H9 (cell line): ENCODE data around the gene PTPRN2. TPM values are rescaled to one million over a fixed set of nuclear protein-coding genes. Genes with fewer than 3 reads are reported as not detected.

Experiments
- DNase-seq: peaks from one replicate; pipeline ENCODE4 v3.0.0-alpha.2; 2017
- H2AFZ ChIP-seq: one replicate; pipeline ENCODE4 v1.6.1; 2013; ENCODE audit warnings: mild to moderate bottlenecking, low read length, control low read depth, moderate library complexity
- H2AK5ac ChIP-seq: 2 replicates; pipeline ENCODE4 v1.6.1; 2013; ENCODE audit warnings: low read length, control low read depth, mixed read lengths; ENCODE audit not compliant: insufficient read length
- H2BK120ac ChIP-seq: one replicate; pipeline ENCODE4 v1.6.1; 2013; ENCODE audit warnings: low read depth, mild to moderate bottlenecking, low read length, control low read depth, inconsistent platforms; ENCODE audit not compliant: poor library complexity, severe bottlenecking
- H2BK12ac ChIP-seq: 2 replicates; pipeline ENCODE4 v1.6.1; 2013; ENCODE audit warnings: low read length, control low read depth, mixed read lengths, low read depth; ENCODE audit not compliant: insufficient read length
- H2BK15ac ChIP-seq: 2 replicates; pipeline ENCODE4 v1.6.1; 2013; ENCODE audit warnings: low read depth, low read length, control low read depth
- H2BK20ac ChIP-seq: one replicate; pipeline ENCODE4 v1.6.1; 2013; ENCODE audit warnings: low read depth, mild to moderate bottlenecking, low read length, control low read depth, inconsistent platforms; ENCODE audit not compliant: poor library complexity, severe bottlenecking
- H2BK5ac ChIP-seq: 2 replicates; pipeline ENCODE4 v1.6.1; 2013; ENCODE audit warnings: low read length, control low read depth, mixed read lengths; ENCODE audit not compliant: insufficient read length
- H3K14ac ChIP-seq: 2 replicates; pipeline ENCODE4 v1.6.1; 2013; ENCODE audit warnings: low read length, control low read depth; ENCODE audit not compliant: insufficient read depth
- H3K18ac ChIP-seq: 2 replicates; pipeline ENCODE4 v1.6.1; 2013; ENCODE audit warnings: low read depth, mild to moderate bottlenecking, mixed read lengths, low read length, control low read depth; ENCODE audit not compliant: insufficient read length
- H3K23ac ChIP-seq: 2 replicates; pipeline ENCODE4 v1.6.1; 2013; ENCODE audit warnings: low read length, control low read depth, mixed read lengths, low read depth; ENCODE audit not compliant: insufficient read length
- H3K23me2 ChIP-seq: 2 replicates; pipeline ENCODE4 v1.6.1; 2013; ENCODE audit warnings: low read depth, mild to moderate bottlenecking, mixed read lengths, low read length, control low read depth; ENCODE audit not compliant: insufficient read length, poor library complexity, severe bottlenecking
- H3K27ac ChIP-seq: 2 replicates; pipeline ENCODE4 v1.5.1; 2013; ENCODE audit warnings: low read length, control low read depth, mixed read lengths, low read depth; ENCODE audit not compliant: insufficient read length
- H3K27me3 ChIP-seq: 2 replicates; pipeline ENCODE4 v1.6.1; 2013; ENCODE audit warnings: low read length, control low read depth, inconsistent platforms; ENCODE audit not compliant: insufficient read depth
- H3K4ac ChIP-seq: 2 replicates; pipeline ENCODE4 v1.6.1; 2013; ENCODE audit warnings: low read depth, mild to moderate bottlenecking, control low read depth, inconsistent platforms, low read length, moderate library complexity
- H3K4me1 ChIP-seq: 2 replicates; pipeline ENCODE4 v1.6.1; 2013; ENCODE audit warnings: low read length, control low read depth, inconsistent platforms; ENCODE audit not compliant: insufficient read depth
- H3K4me2 ChIP-seq: 2 replicates; pipeline ENCODE4 v1.6.1; 2013; ENCODE audit warnings: low read length, control low read depth, mixed read lengths; ENCODE audit not compliant: insufficient read length, insufficient read depth
- H3K56ac ChIP-seq: 2 replicates; pipeline ENCODE4 v1.6.1; 2013; ENCODE audit warnings: low read depth, mild to moderate bottlenecking, mixed read lengths, low read length, control low read depth; ENCODE audit not compliant: insufficient read length
- H3K79me1 ChIP-seq: 2 replicates; pipeline ENCODE4 v1.6.1; 2013; ENCODE audit warnings: low read depth, mild to moderate bottlenecking, moderate library complexity, low read length, control low read depth, inconsistent platforms; ENCODE audit not compliant: insufficient read depth, poor library complexity, severe bottlenecking
- H3K79me2 ChIP-seq: 2 replicates; pipeline ENCODE4 v1.6.1; 2013; ENCODE audit warnings: low read length, control low read depth, inconsistent platforms; ENCODE audit not compliant: insufficient read depth
- H3K9ac ChIP-seq: 2 replicates; pipeline ENCODE4 v1.6.1; 2013; ENCODE audit warnings: low read length, control low read depth, mixed read lengths; ENCODE audit not compliant: insufficient read length; ENCODE audit errors: extremely low read depth
- H3K9me3 ChIP-seq: one replicate; pipeline ENCODE4 v1.6.1; 2013; ENCODE audit warnings: low read depth, low read length, inconsistent platforms; ENCODE audit not compliant: control insufficient read depth
- H3T11ph ChIP-seq: one replicate; pipeline ENCODE4 v1.6.1; 2013; ENCODE audit warnings: mild to moderate bottlenecking, low read length, control low read depth, inconsistent platforms
- H4K20me1 ChIP-seq: one replicate; pipeline ENCODE4 v1.6.1; 2013; ENCODE audit not compliant: control insufficient read depth, insufficient read length, insufficient read depth
- H4K5ac ChIP-seq: 2 replicates; pipeline ENCODE4 v1.6.1; 2013; ENCODE audit warnings: low read depth, mild to moderate bottlenecking, mixed read lengths, low read length, control low read depth; ENCODE audit not compliant: insufficient read length
- H4K8ac ChIP-seq: replicated peaks from 2 replicates; pipeline ENCODE4 v1.6.1; 2013; ENCODE audit warnings: low read length, control low read depth, mixed read lengths, low read depth; ENCODE audit not compliant: insufficient read length
- H4K91ac ChIP-seq: 2 replicates; pipeline ENCODE4 v1.6.1; 2013; ENCODE audit warnings: low read depth, mild to moderate bottlenecking, moderate library complexity, mixed read lengths, low read length, control low read depth; ENCODE audit not compliant: insufficient read length
- H3K27ac Mint-ChIP-seq, 3 experiments: 2 replicates in 2 of 3; 3 replicates in 1 of 3; pipeline ENCODE4 v1.8.0; 2020 to 2021; ENCODE audit warnings: mixed read lengths in 3 of 3, mild to moderate bottlenecking in 1 of 3, moderate library complexity in 1 of 3
- H3K27me3 Mint-ChIP-seq: 2 replicates; pipeline ENCODE4 v1.8.0; 2021; ENCODE audit warnings: low read depth, mild to moderate bottlenecking, moderate library complexity, mixed read lengths
- H3K36me3 Mint-ChIP-seq, 3 experiments: 2 replicates in 2 of 3; 3 replicates in 1 of 3; pipeline ENCODE4 v1.8.0; 2020 to 2021; ENCODE audit warnings: low read depth in 3 of 3, mixed read lengths in 3 of 3; ENCODE audit not compliant: insufficient read depth in 1 of 3
- H3K4me1 Mint-ChIP-seq, 2 experiments: 2 replicates each; pipeline ENCODE4 v1.8.0; 2020; ENCODE audit warnings: mixed read lengths in 2 of 2
- H3K4me3 Mint-ChIP-seq, 2 experiments: 2 replicates in 1 of 2; 3 replicates in 1 of 2; pipeline ENCODE4 v1.8.0; 2020 to 2021; ENCODE audit warnings: mild to moderate bottlenecking in 2 of 2, mixed read lengths in 2 of 2, moderate library complexity in 1 of 2
- H3K9me3 Mint-ChIP-seq, 2 experiments: 2 replicates in 1 of 2; 3 replicates in 1 of 2; pipeline ENCODE4 v1.8.0; 2020; ENCODE audit warnings: mild to moderate bottlenecking in 2 of 2, mixed read lengths in 2 of 2, moderate library complexity in 1 of 2
- CTCF ChIP-seq: fragments of 200-600 bp; sonication (generic); conservative IDR thresholded peaks from 3 replicates; pipeline ENCODE4 v1.8.0; 2021; ENCODE audit warnings: antibody characterized with exemption, mild to moderate bottlenecking
- WGBS: extraction: QIAGEN DNeasy Blood & Tissue Kit; methylation state at CpG from one replicate; pipeline ENCODE4 v1.1.7; 2013; ENCODE audit warnings: missing lambda C conversion rate, low lambda C conversion rate, mixed read lengths; ENCODE audit not compliant: insufficient read length; ENCODE audit errors: extremely low coverage; 5-methylcytosine and 5-hydroxymethylcytosine counted together
- total RNA-seq: library from RNA; stranded (reverse); gene quantifications from 2 replicates; pipeline ENCODE4 v1.2.1, GENCODE V29; 2021

Gene PTPRN2
- total RNA-seq, 1 experiment from 2014 or later: 5.2 TPM

- Histone ChIP-seq H3K79me2 (no peaks in the 10 kb centered on the region), H3T11ph (no peak overlapping the region), H2BK15ac (no peak overlapping the region), H3K79me1 (no peaks in the 10 kb centered on the region), H3K56ac (no peak overlapping the region), H3K18ac (no peak overlapping the region), H2BK20ac (no peak overlapping the region), H4K5ac (no peak overlapping the region), H3K9me3 (peaks cover 5% of the 10 kb centered on the region), H3K23ac (no peak overlapping the region), H3K4me1 (no peaks in the 10 kb centered on the region), H4K8ac (no peak overlapping the region), H4K91ac (no peak overlapping the region), H3K23me2 (no peaks in the 10 kb centered on the region), H2AK5ac (no peak overlapping the region), H2AFZ (no peak overlapping the region), H2BK12ac (no peak overlapping the region), H4K20me1 (no peaks in the 10 kb centered on the region), H3K4me2 (no peak overlapping the region), H3K14ac (no peak overlapping the region), H2BK120ac (no peak overlapping the region), H3K27ac (no peak overlapping the region), H3K4ac (no peak overlapping the region), H3K9ac (no peak overlapping the region), H3K27me3 (no peaks in the 10 kb centered on the region), H2BK5ac (no peak overlapping the region)
- DNase-seq: no peak
- Mint-ChIP-seq H3K4me3 (no peak overlapping the region), H3K27me3 (peaks cover 4% of the 10 kb centered on the region), H3K27ac (no peak overlapping the region), H3K9me3 (peaks cover 28 to 30% of the 10 kb centered on the region in 2 experiments), H3K36me3 (peaks cover 4 to 16% (median 8%) of the 10 kb centered on the region in 3 experiments; a peak in 5 of 7 replicates), H3K4me1 (no peaks in the 10 kb centered on the region)
- no peak for TF ChIP-seq CTCF
- no CpG with 5 or more reads among the region's 23 CpGs for WGBS
Observed at GRCh38 chr7:157916946-157917640, 670.5 kb downstream of the PTPRN2 start.
